A673 (cell line): Measurements from ENCODE around the gene HPX. TPM values are rescaled to one million over a fixed set of nuclear protein-coding genes. Genes with fewer than 3 reads are reported as not detected.

Source experiments
- BruUV-seq: library from RNA; stranded (reverse); fragments of 400-500 nt; replicated peaks from 2 replicates; lab custom pipeline; 2021; lab: Mats Ljungman, UMichigan
- CTCF ChIA-PET: fragments of 300-600 bp; sonication (Branson Sonifier 250); formaldehyde crosslinking; loops from one replicate; lab custom pipeline; 2022; ENCODE audit warnings: antibody characterized with exemption; lab: Charles Lee
- POLR2A ChIA-PET: fragments of 300-600 bp; sonication (Branson Sonifier 250); formaldehyde crosslinking; loops from one replicate; lab custom pipeline; 2022; ENCODE audit warnings: antibody characterized with exemption; ENCODE audit not compliant: low non-redundant PET; lab: Charles Lee
- DNase-seq: peaks from one replicate; pipeline ENCODE4 v3.0.0-alpha.2; 2015; ENCODE audit warnings: low spot score
- H3K27ac ChIP-seq: fragments of 200-600 bp; sonication (generic); 2 replicates; pipeline ENCODE4 v1.5.1; 2016; ENCODE audit warnings: mixed run types, low read depth, mild to moderate bottlenecking, mixed read lengths, antibody characterized with exemption, low read length; ENCODE audit not compliant: poor library complexity, severe bottlenecking
- H3K27me3 ChIP-seq: fragments of 200-600 bp; sonication (generic); replicated peaks from 2 replicates; pipeline ENCODE4 v1.6.1; 2017; ENCODE audit warnings: mixed run types, low read depth, mild to moderate bottlenecking, mixed read lengths, antibody characterized with exemption, low read length; ENCODE audit not compliant: insufficient read depth, poor library complexity
- H3K36me3 ChIP-seq: fragments of 200-600 bp; sonication (generic); 2 replicates; pipeline ENCODE4 v1.6.1; 2016; ENCODE audit warnings: mixed run types, mild to moderate bottlenecking, mixed read lengths, antibody characterized with exemption, low read length; ENCODE audit not compliant: insufficient read depth, poor library complexity, severe bottlenecking
- H3K4me1 ChIP-seq: fragments of 200-600 bp; sonication (generic); 2 replicates; pipeline ENCODE4 v1.6.1; 2017; ENCODE audit warnings: mixed run types, mild to moderate bottlenecking, mixed read lengths, antibody characterized with exemption, low read length; ENCODE audit not compliant: insufficient read depth, poor library complexity, severe bottlenecking
- H3K4me3 ChIP-seq: fragments of 200-600 bp; sonication (generic); 2 replicates; pipeline ENCODE4 v1.5.1; 2016; ENCODE audit warnings: low read depth, mixed run types, mild to moderate bottlenecking, mixed read lengths, low read length; ENCODE audit not compliant: poor library complexity, severe bottlenecking
- H3K9me3 ChIP-seq: fragments of 200-600 bp; sonication (generic); 2 replicates; pipeline ENCODE4 v1.6.1; 2016; ENCODE audit warnings: mixed run types, low read depth, mild to moderate bottlenecking, mixed read lengths, antibody characterized with exemption, low read length; ENCODE audit not compliant: poor library complexity, severe bottlenecking
- CTCF ChIP-seq: fragments of 300-800, 200-600 bp; sonication (generic); conservative IDR thresholded peaks from 2 replicates; pipeline ENCODE4 v1.5.1; 2017; ENCODE audit warnings: low read depth, mild to moderate bottlenecking, antibody characterized with exemption, low read length, moderate library complexity, mixed read lengths
- EZH2 ChIP-seq: fragments of 200-600 bp; sonication (generic); IDR thresholded peaks from 2 replicates; pipeline ENCODE4 v1.6.1; 2017; ENCODE audit warnings: borderline replicate concordance, low read depth, mild to moderate bottlenecking, mixed read lengths, antibody characterized with exemption, low read length; ENCODE audit not compliant: poor library complexity, severe bottlenecking
- intact Hi-C: fragments of 100-400 bp; cut with micrococcal nuclease; formaldehyde crosslinking; loops from one replicate; pipeline ENCODE4 v1.10.0; 2022; ENCODE audit not compliant: unreplicated experiment
- total RNA-seq: library from RNA; stranded (reverse); gene quantifications from 2 replicates; pipeline ENCODE4 v1.2.3, GENCODE V29; 2021

The HPX gene
- total RNA-seq, 1 experiment from 2014 or later = 4.5 TPM

DNA sequence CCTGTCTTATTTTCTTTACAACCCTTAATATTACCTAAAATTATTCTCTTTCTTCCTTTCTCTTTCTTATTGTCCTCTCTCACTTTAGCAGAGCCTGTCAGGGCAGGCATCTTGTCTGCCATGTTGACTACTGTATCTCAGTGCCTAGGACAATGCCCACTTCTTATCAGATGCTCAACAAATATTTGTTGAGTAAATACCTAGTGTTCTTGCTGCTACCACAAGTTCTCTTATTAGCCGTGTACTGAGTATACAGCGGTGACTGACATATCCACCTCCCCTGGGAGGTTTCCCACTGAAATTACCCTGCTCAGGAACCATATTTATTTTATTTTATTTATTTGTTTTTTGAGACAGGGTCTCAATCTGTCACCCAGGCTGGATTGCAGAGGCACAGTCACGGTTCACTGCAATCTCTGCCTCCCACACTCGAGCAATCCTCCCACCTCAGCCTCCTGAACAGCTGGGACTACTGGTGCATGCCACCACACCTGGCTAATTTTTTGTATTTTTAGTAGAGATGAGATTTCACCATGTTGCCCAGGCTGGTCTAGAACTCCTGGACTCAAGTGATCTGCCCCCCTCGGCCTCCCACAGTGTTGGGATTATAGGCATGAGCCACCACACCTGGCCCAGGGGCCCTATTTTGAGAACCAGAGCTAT is 6.7 kb downstream of the HPX start:
- ChIA-PET POLR2A (no interaction called here), CTCF (no interaction called here)
- Histone ChIP-seq H3K9me3 (no peaks in the 10 kb centered on the region), H3K27ac (no peak overlapping the region), H3K4me1 (no peaks in the 10 kb centered on the region), H3K27me3 (no peaks in the 10 kb centered on the region), H3K36me3 (no peaks in the 10 kb centered on the region), H3K4me3 (no peak overlapping the region)
- no peak for TF ChIP-seq CTCF
- no peak for TF ChIP-seq EZH2
- intact Hi-C loops = no loop called here
- BruUV-seq = no TSS peak
- DNase-seq = no peak

- H3K27ac ChIP-seq = no peak overlapping the region
- no peak overlapping the region for H3K4me3 ChIP-seq
- H3K4me1 ChIP-seq = no peaks in the 10 kb centered on the region
- no peak for DNase-seq
- H3K36me3 ChIP-seq = no peaks in the 10 kb centered on the region
- POLR2A ChIA-PET = no interaction called here
- TF ChIP-seq EZH2 (no peak), CTCF (no peak)
- H3K27me3 ChIP-seq = no peaks in the 10 kb centered on the region
- H3K9me3 ChIP-seq = no peaks in the 10 kb centered on the region
- BruUV-seq = no TSS peak
- CTCF ChIA-PET = no interaction called here
- intact Hi-C loops = no loop called here
Measured at GRCh38 chr11:6431861-6432260, 8.9 kb downstream of the HPX start.

DNA sequence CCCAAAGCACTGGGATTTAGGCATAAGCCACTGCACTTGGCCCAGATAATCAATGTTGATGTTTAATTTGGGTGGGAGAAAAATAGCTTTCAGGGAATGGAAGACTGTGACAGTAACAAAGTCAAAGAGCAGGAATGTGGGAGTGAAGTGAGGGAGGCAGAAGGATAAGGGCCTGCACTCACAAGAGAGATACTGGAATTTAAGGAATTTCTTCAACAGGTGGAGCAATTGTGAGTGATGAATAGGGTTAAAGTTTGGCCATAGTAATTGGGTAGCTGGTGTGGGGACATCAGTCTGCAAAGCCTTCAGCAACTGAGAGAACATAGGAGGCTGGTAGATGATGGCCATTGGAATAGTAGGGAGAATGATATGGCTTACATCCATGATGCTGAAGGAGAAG is 13.3 kb downstream of the HPX start:
- CTCF ChIA-PET = no interaction called here
- POLR2A ChIA-PET = no interaction called here

More for the DNA sequence above, 13.3 kb downstream of the HPX start:
- TF ChIP-seq EZH2 (no peak), CTCF (no peak)
- BruUV-seq = no TSS peak
- intact Hi-C loops = no loop called here
- Histone ChIP-seq H3K9me3 (no peaks in the 10 kb centered on the region), H3K27me3 (no peaks in the 10 kb centered on the region), H3K4me1 (no peaks in the 10 kb centered on the region), H3K4me3 (no peak overlapping the region), H3K36me3 (no peaks in the 10 kb centered on the region), H3K27ac (no peak overlapping the region)
- DNase-seq = no peak
